GM20431 (cell line): ENCODE results near the gene TMEM156.

Experiments
- in situ Hi-C: fragments of 300-500 bp; cut with MseI, MboI; formaldehyde crosslinking; loops from one replicate; pipeline ENCODE4 v1.15.0; 2020; ENCODE audit warnings: low sequenced_read_pairs; ENCODE audit not compliant: unreplicated experiment

TMEM156 gene

DNA sequence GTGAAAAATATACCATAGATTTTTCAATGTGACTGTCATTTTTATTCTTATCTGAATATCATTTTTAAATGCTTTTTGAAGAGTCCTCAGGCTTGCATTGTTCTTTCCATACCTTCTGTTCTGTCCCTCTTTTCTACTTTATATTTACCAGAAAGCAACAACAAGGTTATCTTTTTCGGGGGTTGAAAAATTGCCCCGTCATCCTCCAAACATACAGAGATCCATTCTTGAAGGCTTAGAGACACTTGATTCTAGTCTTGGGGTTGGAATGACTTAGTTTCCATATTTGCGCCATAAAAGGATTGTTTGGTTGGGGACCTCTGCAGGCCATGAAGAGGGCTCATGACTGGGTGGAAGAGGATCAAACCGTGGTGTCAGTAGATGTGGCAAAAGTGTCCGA, 101.1 kb downstream of the TMEM156 start:
- in situ Hi-C loops = no loop called here

DNA sequence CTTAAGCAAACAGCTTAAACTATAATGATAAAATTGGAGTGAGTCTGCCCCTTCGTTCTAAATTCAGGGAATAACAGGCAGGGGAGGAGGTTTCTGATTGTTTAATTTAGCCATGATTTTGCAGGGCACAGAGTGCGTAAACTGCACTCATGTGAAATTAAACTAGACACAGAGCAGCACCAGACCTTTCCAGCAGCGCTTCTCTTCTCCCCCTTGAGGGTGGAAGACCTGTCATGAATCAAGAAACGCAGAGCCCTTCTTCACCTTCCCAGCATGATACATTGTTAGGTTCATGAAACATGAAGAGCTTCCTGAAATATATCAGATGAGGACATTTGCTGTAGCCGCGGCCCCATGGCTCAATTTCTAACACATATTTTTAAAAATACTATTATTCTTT, 101.5 kb downstream of the TMEM156 start:
- in situ Hi-C loops = no loop called here

GRCh38 chr4:38930204-38930603, 102.0 kb downstream of the TMEM156 start:
- in situ Hi-C loops = no loop called here

DNA sequence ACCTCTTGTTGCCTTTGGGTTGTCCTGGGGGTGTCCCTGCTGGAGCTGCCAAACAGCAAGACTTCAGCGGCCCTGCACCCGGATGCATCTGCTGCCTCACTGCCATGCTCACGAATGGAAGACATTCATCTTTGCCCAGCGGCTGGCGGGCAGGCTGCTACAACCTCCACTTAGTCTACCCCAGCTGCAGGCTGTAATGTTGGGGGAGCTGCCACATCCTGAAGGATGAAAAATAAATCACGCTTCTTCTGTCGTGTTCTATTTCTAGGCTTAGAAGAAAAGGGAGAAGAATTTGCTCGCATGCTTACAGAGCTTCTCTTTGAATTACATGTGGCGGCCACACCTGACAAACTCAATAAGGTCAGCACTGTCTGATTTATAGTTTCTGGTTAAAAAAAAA, 103.2 kb downstream of the TMEM156 start:
- in situ Hi-C loops = no loop called here

- in situ Hi-C loops = no loop called here
Observed at GRCh38 chr4:38928568-38928967, 103.6 kb downstream of the TMEM156 start.

GRCh38 chr4:38926896-38927295, 105.3 kb downstream of the TMEM156 start:
- in situ Hi-C loops = no loop called here

DNA sequence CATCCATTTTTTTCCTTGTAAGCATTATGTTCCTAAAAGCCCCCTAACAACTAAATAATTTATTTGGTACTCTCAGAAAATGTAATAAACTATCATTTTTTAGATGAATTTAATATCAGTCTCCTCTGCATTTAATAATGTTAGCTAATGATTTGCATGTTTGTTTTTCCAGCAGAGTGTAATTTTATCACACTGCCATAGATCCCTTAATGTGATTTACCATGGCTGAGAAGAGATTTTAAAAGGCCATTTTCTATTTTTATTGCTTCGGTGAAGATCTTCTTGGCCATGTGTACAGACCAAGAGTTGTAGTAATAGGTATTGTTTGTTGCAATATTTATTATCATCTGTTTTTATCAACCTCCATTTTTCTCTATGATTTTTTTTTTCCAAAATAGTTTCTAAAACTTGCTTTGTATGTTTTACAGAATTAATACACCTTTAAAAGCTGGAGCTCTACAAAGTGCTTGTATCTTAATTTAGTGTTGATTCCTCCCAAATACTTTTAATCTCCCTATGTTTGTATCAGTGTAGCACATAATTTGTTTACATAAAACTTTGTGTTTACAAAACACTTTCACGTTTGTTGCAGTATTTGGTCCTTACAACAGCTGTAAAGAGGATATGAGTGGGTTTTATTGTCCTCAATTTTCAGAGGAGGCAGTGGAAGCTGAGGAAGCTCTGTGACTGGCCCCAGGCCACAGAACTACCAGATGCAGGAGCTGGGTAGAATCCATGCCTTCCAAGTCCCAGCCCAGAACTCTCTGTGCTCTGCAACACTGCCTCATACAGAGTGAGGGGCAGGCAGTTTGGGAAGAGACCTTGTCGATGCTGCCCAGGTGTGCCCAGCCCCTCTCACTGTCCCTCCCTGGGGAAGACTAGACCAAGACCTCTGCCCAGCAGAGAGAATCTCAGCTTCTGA, 106.5 kb downstream of the TMEM156 start:
- in situ Hi-C loops = no loop called here

DNA sequence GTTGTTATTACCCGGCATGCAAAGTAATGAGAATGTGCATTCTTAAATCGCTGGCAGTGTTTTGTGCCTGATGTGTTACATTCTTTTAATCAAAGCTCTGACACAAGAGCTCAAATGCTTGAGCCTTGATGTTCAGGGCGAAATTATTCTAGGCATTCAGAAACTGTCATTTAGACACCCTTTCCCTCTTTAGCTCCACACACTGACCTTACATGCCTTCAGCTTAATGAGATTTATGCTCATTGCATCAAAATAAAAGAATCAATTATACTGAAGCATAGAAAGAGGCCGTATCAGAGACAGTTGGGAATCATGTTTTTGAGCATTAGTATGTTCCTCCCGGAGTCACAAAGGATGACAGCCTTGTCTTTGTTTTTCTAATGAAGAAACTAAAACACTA, 107.9 kb downstream of the TMEM156 start:
- in situ Hi-C loops = loop anchor here (25.0 kb wide), 1 partner anchor 513 kb away; no protein-coding TSS in a partner anchor

- in situ Hi-C loops = loop anchor here (25.0 kb wide), 1 partner anchor 514 kb away; no protein-coding TSS in a partner anchor
Observed at GRCh38 chr4:38923746-38924145, 108.5 kb downstream of the TMEM156 start.

DNA sequence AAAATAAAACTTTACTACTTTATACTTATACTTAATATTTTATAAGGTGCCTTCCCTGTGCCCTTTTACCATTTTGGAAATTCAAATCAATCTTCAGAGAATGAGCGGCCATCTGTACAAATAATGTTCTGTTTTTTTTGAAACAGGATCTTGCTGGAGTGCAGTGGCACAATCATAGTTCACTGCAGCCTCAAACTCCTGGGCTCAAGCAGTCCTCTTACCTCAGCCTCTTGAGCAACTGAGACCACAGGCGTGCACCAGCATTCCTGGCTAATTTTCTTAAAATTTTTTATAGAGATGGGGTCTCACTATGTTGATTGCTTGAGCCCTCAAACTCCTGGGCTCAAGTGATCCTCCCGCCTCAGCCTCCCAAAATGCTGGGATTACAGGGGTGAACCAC, 111.1 kb downstream of the TMEM156 start:
- in situ Hi-C loops = loop anchor here (25.0 kb wide), 1 partner anchor 516 kb away; no protein-coding TSS in a partner anchor

DNA sequence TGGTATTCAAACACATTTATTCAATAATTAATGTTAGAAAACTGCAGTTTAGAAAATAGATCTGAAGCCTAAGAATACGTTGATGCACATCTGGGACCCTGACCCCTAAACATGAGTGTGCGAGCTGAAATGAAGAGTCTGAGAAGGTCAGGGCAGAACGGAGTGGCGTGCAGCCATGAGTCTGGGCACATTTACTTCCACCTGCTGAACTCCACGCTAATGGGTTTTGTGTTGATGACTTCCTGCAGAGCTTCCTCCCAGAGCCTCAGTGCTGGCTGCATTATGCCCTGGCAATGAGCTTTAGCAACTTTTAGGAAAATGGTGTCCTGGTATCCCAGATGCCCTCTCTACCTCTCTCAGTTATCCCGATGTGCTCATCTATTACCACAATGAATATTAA, 111.5 kb downstream of the TMEM156 start:
- in situ Hi-C loops = loop anchor here (25.0 kb wide), 1 partner anchor 517 kb away; no protein-coding TSS in a partner anchor

- in situ Hi-C loops = loop anchor here (25.0 kb wide), 1 partner anchor 517 kb away; no protein-coding TSS in a partner anchor
Observed at GRCh38 chr4:38920186-38920585, 112.0 kb downstream of the TMEM156 start.

DNA sequence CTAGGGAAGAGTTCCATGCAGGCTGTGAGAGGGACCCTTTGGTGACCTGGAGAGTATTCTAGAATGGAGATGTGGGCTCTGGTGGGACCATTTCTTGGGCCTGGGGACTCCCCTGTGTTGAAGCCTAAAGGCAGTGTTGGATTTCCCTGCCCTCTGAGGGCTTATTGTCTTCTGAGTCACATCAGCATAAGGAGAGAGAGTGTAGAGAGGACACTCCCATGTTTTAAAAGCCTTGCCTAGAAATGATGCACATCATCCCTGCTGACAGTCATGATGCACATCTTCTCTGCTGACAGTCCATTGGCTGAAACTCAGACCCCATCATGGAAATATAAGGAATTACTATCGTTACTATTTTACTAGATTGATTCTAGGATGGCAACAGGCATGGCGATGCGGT, 112.7 kb downstream of the TMEM156 start:
- in situ Hi-C loops = loop anchor here (25.0 kb wide), 1 partner anchor 518 kb away; no protein-coding TSS in a partner anchor

DNA sequence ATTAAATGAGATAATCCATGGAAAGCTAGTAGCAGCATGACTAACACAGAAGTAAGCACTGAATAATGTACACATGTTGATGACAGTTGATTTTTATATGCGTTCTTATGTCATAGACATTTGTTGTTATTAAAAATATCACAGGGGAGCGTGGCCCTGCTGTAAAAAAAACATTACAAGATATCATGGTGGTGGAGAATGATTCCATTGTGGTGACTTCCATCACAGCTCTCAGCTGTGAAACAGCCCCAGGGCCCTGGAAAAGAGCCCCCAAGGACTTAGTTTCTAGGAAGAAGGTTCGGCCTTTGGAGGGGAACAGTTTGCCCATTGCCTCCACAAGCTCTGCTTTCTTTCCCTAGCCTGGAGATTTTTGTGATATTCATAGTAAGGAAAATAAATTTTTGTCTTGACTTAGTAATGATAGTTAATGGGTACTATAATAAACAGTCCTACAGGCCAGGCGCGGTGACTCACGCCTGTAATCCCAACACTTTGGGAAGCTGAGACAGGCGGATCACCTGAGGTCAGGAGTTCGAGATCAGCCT, 114.7 kb downstream of the TMEM156 start:
- in situ Hi-C loops = loop anchor here (25.0 kb wide), 1 partner anchor 520 kb away; no protein-coding TSS in a partner anchor
